SU-DHL-6 (cell line): Measurements from ENCODE around the gene SOX13.

Source experiments
- CTCF ChIP-seq: fragments of 200-600 bp; sonication (generic); IDR thresholded peaks from one replicate; pipeline ENCODE4 v1.5.1; 2017; ENCODE audit warnings: antibody characterized with exemption, mild to moderate bottlenecking, low read length, moderate library complexity; ENCODE audit not compliant: insufficient read depth, poor library complexity, severe bottlenecking
- EZH2phosphoT487 ChIP-seq: fragments of 200-600 bp; sonication (generic), shearing (Covaris generic); conservative IDR thresholded peaks from 2 replicates; pipeline ENCODE4 v1.6.1; 2018; ENCODE audit warnings: mild to moderate bottlenecking, antibody characterized with exemption, low read length, moderate library complexity, mixed read lengths

- TF ChIP-seq CTCF = no peak
- no peak for TF ChIP-seq EZH2phosphoT487
These were observed 67.0 kb downstream of the SOX13 start for GRCh38 chr1:204139952-204140351.
